NCI-H510A treated with DMSO at 0.1 percent for 48 hours (cell line): ENCODE measurements around the gene CXXC5.
A peak's percentile ranks its signal among the peaks of the same experiment; 100 is the strongest.

Experiments
- DNase-seq: peaks from one replicate; lab custom pipeline; 2025; lab: John Stamatoyannopoulos, UW

The CXXC5 gene

DNA sequence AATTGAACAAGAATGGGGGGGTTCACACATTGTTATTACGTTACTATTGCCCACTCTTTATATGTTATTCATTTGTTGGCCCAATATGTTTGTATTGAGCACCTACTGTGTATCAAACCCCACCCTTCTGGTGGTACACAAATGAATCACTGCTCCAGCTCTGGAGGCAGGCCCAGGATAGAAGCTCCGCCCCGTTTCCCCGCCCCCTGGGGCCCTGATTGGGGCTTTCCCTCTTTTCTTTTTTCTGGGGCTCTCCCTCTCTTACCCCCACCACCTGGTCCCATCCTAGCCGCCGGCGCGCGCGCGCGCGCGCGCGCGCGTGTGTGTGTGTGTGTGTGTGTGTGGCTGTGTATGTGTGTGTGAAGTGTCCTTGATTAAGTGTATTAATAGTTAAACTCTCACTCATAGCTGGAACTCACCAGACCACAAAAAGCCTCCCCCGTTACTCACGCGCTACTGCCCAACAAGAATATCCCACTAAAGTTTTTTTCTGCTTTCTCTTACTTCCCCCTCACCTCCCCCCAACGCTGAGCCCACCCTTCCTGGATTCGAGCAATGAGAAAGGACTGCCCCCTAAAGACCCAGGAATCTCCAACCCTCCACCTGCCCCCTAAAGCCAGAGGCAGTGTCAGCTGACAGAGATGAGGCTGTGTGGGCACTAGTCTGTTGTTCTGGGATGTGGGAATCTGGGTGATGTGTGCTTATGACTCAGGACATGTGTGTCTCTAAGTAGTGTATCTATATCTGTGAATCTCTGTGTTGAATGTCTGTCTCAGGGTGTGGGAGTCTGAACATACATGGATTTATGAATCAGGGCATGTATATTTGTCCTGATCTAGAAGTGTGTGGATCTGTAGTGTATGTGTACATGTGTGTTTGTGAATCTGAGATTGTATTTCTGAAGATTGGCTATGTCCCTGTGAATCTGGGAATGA, 4.0 kb downstream of the CXXC5 start:
- no peak for DNase-seq

DNA sequence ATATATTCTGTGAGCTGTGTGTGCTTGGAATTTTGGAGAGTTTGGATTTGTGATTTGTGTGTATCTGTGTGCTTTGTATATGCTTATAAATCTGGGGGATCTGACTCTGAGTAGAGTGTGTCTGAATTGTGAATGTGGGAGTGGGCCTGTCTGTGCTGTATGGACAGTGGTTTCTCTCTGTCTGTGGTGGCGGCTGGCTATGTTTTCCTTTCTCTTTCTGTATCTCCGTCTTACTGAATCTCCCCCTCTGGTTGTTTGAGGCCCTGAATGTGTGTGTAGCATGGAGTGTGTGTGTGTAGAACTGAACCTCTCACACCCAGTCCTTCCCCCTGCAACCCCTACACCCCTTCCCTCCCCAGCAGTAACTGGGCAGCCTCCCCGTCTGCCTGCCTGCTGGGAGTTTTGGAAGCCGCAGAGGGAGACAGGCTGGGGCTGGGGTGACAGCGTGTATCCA, 4.7 kb downstream of the CXXC5 start:
- DNase-seq, result no peak

DNA sequence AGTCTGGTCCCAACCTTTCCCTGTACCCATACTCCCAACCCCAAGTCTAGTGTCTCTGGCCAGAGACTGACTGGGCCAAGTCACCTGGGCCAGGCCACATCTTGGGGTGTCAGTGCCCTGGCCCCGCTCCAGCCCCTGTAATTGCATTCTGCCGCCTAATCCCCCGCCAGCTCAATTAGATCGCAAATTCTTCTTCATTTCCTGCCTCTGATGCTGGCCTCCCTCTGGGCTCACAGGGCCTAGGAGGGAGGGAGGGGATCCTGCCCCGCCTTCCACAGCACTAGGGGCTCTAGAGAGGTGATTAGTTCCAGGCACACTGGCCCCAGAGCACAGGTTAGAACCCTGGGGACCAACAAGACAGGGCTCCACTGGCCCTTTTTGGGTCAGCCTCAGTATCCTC, 5.5 kb downstream of the CXXC5 start:
- DNase-seq, result no peak

DNA sequence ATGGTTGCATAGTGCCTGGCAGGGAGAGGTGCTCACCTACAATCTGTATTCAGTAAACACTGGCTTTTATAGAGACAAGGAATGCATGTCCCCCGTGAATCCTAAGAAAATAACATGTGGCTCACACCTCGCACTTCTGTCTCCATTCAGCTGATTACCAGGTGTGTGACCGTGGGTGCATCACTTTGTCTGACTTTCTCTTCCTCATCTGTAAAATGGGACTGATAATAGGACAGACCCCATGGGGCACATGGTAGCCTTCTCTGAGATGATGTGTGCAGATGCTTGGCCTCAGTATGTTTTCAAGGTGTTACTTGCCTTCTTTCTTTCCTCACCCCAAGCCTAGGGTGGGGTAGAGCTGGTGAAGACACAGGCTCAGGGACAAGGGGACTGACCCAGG, 6.3 kb downstream of the CXXC5 start:
- DNase-seq, result no peak

DNA sequence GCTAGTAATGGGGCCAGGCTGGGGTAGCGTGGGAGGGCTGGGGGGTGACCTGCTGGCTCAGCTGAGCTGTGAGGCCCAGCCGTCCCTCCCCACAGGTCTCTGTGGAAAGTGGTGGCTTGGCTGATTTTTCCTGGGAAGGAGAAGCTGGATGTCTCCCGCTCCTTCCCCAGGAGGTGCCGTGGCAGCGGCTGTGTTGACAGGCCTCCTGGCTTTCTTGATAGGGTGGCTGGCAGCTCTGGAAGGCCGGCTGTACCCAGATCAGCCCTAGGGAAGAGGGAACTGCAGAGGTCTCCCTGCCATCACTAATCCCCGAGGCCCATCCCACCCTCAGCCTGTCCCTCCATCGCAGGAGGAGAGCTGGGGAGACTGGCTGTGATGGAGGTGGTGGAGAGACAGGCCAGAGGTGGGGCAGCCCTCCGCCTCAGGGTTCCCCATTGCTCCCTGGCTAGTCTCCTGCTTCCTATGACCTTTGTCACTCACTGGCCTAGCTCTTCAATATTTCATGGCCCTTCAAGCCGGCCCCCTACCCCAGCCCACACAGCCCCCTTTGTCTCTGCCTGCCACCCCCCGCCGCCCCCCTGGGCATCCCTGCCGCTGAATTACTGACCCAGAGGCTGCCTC, 6.8 kb downstream of the CXXC5 start:
- DNase-seq, result no peak

DNA sequence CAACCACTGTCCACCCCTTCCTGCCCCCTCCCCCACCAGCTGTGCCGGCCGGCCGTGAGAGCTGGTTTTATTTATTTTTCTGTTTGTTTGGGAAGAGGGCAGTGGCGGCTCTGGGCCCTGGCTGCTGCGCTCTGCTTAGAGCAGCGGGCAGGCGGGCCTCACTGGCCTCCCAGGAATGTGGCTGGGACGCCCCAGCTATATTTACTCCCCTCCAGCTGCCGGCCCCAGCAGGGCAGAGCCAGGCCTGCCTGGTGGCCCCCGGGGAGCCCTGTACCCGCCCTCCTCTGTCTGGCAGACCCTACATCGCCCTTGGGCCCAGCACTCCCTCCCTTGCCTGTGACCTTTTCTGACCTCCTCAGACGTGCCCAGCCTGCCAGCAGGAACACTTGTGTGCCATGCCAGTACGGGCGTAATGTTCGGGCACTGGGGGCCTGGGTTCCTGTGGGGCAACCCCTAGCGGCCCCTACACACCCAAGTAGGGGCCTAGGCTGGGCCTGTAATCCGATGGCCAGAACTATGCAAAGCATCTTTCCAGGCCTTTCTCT, 7.7 kb downstream of the CXXC5 start:
- no peak for DNase-seq

DNA sequence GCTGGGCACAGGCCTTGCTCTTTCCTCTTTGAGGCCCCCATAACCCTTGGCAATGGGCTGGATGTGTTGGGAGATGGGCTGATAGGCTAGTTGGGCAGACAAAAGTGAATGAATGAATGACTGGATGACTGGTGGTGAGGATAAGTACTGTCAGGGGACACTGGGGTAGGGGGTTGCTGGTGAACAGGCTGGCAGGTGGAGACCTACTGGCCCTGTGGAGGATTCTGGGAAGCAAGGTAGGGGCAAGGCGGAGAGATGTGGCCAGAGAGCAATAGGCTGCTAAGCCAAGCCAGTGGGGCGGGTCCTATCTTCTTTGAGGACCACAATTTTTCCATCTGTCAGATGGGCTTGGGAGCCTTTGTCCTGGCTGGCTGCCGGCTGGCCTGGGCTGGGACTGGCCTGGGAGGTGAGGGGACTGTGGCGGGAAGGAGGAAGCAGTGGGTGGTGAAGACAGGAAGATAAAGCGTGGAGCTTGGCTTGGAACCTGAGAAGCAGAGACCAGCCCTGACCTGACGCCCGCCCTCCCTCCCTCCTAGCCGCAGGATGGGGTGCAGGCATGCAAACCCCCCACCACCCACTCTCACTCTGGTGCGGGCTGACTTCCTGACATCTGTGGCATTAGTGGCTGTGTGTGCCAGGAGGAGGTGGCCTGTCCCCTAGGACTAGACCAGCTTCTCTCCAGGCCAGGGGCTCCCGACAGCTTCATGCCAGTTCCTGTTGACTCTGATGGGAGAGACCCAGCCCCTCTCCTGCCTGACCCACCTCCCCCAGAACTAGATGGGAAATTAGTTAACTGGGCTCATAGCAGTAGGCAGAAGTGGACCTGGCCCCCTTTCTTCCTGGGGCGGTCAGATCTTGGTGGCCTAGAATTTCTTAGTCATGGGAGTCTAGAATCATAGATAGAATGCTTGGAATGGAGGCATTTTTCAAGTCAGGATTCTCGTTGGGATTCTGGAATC, 9.5 kb downstream of the CXXC5 start:
- no peak for DNase-seq

DNA sequence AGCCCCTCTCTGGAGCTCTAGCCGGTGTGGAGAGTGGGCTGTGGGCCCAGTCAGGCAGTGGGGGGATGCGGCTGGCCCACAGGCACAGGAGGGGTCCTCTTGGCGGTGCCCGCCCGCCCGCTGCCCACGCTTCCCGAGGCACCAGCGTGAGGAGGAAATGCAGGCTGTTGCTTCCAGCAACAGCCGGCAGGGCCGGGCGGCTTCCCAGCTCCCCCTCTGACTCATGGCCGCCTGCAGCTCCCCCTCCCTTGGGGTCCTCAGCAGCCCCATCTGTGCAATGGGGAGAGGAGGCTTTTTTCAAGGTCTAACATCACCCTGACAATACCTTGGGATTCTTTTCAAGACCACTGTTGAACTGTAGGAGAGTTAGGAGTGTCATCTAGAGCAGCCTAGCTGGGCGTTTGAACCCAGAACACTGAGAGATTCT, 10.4 kb downstream of the CXXC5 start:
- no peak for DNase-seq

DNA sequence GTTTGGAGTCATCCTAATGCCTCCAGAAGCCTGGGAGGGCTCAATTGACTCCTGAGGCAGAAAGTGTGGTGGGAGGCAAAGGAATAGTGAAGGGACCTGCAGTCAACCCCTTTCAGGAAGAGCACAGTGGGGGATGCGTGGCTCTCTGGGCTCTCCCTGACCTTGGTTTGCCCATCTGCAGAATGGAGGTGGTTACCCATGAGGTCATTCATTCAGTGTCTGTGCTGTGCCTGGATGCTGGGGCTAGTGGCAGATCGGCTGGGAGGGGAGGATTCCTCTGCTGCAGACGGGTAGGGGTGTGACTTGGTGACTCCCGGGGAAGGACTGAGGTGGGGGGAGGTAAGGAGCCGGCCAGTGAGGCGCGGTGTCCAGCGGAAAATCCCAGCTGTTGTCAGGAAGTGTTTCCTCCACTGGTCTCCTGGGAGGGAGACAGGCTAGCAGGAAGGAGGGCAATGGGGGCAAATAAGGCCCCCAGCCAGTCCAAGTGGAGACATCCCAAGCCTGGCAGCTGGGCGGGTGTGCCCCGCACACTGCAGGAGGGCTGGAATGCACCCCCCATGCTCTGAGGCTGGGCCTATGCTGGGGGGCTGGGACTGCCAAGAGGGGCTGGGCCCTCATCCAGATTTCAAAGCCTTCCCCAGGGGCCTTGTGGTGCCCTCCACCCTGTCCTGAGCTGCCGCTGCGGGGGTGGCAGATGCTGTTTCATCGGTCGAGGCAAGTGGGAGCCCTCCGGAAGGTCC, 10.9 kb downstream of the CXXC5 start:
- DNase-seq, result no peak

DNA sequence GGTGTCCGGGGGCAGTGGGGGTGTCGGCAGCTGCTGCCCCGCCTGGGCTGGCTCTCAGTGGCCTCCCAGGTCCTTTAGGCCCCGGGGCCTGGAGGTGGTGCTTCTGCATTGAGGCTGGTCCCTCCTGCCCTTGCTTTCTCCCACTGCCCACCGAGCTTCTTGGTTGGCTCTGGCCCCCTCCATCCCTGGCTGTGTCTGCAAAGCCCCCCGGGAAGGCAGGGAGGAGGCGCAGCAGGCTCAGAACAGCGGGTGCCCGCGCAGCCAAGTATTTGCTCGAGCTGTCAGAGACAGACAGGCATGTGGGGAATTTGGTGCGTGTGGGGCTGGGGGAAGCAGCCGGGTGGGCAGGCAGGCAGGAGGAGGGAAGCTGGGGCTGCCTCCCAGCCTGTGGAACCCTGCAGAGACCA, 11.5 kb downstream of the CXXC5 start:
- no peak for DNase-seq

DNA sequence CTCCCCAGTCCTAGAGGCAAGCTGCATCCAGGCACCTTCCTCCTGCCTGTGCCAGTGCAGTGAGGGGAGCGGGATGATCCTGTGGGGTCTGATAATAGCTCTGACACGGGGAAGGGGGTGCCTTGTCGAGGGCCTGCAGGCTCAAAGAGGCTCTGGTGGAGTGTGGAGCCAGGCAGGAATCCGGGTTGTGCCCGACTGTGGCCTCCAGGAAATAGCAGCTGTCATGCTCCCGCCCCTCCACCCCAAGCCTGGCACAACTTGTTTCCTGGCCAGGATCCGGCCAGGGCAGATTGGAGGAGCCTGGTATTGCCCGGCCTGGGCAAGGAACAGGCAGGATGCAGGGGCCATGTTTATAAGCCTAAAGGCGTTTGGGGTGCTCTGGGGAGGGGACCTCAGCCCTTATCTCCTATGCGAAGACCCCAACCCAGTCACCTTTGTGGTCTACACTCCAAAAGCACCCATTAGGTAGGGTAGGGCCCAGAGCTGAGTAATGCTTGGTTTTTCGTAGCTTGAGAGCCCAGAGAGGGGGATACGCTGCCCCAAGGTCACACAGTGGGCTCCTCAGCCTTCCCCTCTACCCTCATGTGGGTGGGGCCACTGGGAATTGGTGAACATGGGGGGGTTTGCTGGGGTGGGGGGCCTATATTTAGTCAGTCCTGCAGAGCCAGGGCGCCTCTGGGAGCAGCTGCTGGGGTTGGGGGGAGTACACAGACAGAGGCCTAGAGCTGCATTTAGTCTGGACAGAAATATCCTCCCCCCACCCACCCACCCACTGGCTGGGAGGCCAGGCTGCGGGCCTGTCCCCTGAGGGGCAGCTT, 12.2 kb downstream of the CXXC5 start:
- DNase-seq, result peak; percentile 12

DNA sequence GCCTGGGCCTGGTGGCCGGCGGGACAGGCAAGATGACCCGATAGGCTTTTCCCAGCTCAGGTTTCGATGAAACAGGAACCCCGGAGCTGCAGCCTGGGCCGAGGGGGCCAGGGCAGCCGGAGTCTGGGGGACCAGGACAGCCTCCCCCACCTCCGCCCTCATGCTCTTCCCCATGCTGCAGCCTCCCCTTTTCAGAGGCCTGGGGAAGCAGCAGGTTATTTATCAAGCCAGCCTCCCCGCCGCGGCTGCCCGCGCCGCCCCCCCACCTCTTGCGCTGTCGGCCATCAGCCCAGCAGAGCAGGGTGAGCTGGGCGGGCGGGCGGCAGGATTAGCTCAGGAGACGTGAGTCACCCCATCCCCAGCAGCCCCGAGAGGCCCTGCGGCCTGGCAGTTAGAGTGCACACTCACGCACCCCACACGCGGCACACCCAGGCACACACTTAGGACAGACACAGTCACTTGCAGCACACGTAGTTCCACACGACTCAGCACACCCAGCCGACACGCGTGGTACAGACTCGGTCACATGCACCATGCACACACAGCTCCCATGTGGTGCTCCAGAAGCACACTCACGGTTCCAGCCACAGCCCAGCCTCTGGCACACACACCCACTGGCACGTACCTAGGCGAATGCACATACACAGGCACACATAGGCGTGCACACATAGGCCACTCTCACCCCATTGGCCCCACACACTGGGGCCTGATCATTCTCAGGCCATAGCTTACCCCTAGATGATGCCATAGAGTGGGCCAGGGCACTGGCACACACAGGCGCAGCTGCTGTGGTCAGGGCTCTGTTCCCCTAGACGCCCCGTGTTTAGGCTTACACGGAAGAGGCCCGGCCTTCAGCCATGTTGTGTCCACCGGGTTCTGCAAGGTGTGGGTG, 13.0 kb downstream of the CXXC5 start:
- DNase-seq, result no peak

DNA sequence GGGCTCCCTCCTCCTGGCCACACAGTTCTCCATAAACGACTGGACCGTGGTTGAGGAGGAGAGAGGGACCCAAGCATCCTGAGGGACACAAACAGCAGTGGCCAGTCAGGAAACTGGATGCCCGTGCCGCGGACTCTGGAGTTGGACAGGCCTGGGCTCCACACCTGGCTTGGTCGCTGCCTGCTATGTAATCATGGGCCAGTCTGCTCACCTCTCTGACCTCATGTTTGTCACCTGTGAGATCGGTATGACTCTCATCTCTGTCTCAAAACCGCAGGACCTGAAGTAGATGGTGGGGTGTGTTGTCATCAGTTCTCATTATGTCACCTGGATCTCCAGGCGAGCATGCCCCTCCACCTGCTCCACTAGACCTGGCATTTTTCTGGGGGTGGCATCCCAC, 14.5 kb downstream of the CXXC5 start:
- peak; percentile 55 for DNase-seq

DNA sequence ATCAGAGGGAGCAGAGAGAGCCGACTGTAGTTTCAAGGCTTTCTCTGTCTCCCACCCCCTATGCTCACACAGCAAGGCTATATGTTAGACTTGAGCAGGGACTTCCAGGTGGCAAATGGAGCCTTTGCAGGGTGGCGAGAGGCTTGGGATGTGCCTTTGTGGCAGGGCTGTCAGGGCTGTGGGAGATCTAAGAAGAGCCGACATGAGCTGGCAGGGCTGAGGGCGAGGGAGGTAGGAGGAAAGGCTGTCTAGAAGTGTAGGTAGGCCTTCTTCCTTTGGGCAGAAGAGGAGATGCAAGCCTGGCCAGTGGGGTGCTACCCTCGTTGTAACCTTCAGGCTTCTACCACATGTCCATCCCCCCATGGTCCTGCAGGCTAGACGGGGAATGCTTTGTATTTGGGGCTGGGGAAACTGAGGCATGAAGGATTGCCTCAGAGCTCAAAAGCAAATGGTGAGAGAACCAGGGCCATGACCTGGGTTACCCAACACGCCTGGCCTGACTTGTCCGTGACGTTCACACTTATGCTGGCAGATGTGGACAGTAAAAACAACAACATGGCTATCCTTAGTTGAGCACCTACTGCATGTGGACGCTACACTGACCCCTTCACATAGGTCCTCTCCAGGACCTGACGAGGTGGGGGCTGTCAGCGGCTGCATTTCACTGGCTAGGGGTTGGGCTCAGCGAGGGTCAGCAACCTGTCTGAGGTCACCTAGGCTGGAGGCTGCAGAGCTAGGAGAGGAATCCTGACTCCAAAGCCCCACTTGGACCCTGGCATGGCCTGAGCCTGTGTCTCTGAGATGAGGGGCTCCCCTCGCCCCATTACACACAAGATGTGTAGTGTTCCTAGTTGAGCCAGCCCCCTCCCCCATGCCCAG, 15.3 kb downstream of the CXXC5 start:
- no peak for DNase-seq

DNA sequence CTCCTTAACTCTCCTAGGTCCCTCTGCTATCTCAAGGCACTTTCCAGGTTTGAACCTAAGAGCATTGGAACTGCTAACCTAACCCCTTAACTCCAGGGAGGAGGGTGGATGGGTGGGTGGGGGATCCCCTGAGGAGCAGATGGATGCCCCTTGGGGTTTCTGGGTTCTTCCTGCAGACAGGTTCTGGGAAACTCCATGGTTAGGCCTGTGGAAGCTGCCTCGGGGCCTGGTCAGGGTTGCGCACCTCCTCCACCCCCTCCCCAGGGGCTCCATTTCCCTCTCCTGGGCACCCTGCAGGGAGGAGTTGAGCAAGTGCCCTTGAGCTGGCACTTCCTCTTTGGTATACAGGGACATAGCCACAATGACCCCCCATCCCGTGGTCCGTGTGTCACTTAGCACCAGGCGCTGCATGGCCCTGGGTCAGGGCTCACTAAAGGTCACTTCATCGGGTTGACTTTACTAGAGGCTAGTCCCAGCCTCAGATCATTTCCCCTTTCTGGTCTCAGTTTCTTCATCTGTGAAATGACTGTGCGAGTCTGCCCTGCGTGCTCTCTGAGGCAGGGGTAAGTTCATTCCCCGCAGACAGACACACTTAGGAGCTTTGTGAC, 16.0 kb downstream of the CXXC5 start:
- no peak for DNase-seq

DNA sequence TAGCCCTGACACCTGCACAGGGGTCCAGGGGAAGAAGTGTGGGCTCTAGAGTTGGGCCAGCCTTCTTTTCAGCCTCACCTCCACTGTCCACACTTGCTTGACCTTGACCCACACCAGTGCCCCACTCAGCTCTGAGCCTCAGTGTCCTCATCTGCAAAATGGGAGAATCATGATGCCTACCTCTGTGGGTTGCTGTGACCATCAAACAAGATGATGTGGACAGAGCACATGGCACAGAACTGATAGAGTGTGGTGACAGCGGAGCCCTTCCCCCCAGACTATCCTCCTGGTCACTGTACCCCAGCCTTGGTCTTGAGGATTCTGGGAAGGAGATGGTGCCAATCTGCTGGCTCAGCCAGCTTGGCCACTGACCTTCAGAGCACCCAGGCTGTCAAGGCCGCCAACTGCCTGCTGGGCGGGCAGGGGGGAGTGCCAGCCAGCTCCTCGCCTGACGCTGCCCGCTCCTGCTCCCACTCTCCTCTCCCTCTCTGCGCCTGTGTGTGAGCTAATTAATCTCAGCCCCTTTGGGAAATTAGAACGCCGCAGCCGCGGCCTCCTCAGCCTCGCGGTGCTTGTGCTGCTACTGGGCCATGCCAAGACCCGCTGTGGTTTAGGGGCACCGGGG, 16.7 kb downstream of the CXXC5 start:
- DNase-seq, result no peak

DNA sequence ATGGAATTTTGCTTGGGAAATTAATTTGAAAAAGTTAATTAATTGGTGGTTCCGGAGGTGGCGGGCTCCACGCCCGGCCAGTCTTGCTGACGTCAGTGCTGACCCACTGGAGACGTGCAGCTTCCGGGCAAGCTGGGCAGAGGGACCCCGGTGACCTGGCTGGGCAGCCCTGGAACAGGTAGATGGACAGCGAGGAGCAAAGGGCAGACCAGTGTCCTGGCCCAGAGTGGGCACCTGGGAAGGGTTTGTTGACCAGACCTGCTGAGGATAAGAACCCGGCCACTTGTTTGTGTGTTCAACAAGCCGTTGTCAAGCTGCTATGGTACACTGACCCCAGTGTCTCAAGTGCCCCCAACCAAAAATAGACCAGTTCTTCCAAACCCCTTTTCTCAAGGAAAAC, 17.5 kb downstream of the CXXC5 start:
- DNase-seq, result no peak
